Measurements from ENCODE around the gene PPM1H. TPM values are rescaled to one million over a fixed set of nuclear protein-coding genes. Genes with fewer than 3 reads are reported as not detected.

The PPM1H gene, protein sequence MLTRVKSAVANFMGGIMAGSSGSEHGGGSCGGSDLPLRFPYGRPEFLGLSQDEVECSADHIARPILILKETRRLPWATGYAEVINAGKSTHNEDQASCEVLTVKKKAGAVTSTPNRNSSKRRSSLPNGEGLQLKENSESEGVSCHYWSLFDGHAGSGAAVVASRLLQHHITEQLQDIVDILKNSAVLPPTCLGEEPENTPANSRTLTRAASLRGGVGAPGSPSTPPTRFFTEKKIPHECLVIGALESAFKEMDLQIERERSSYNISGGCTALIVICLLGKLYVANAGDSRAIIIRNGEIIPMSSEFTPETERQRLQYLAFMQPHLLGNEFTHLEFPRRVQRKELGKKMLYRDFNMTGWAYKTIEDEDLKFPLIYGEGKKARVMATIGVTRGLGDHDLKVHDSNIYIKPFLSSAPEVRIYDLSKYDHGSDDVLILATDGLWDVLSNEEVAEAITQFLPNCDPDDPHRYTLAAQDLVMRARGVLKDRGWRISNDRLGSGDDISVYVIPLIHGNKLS
- total RNA-seq: not detected in 2 replicates
- 0.19 TPM for total RNA-seq (2013)
- 0.01 and 0.03 TPM in 2 replicates for polyA plus RNA-seq
- 0.09 TPM in 1 of 2 replicates, not detected in the other for polyA minus RNA-seq

GRCh38 chr12:62934799-62935674 is at the start of gene PPM1H:
TSS of gene PPM1H (minus strand) at chr12:62935150. CDS start at chr12:62934736, 414 bp downstream.
- no peak for TF ChIP-seq EZH2 (IDR thresholded peaks at IDR 0.05; ENCODE audit: borderline replicate concordance, insufficient read depth, low read depth, low read length, poor library complexity, severe bottlenecking)
- TF ChIP-seq, protein P1, sequence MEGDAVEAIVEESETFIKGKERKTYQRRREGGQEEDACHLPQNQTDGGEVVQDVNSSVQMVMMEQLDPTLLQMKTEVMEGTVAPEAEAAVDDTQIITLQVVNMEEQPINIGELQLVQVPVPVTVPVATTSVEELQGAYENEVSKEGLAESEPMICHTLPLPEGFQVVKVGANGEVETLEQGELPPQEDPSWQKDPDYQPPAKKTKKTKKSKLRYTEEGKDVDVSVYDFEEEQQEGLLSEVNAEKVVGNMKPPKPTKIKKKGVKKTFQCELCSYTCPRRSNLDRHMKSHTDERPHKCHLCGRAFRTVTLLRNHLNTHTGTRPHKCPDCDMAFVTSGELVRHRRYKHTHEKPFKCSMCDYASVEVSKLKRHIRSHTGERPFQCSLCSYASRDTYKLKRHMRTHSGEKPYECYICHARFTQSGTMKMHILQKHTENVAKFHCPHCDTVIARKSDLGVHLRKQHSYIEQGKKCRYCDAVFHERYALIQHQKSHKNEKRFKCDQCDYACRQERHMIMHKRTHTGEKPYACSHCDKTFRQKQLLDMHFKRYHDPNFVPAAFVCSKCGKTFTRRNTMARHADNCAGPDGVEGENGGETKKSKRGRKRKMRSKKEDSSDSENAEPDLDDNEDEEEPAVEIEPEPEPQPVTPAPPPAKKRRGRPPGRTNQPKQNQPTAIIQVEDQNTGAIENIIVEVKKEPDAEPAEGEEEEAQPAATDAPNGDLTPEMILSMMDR (IDR thresholded peaks at IDR 0.05): no peak
- Mint-ChIP-seq H3K9me3 (ENCODE audit: insufficient read depth) (no peaks in the 10 kb centered on the region), H3K4me1 (peaks cover 17% of the 10 kb centered on the region), H3K27ac (no peak within 1 kb of the TSS), H3K27me3 (peaks cover 24% of the 10 kb centered on the region), H3K4me3 (peak within 1 kb of the TSS; percentile 94)
- peaks cover 19 to 21% of the 10 kb centered on the region in 2 donors for H3K4me1 ChIP-seq (ENCODE audit: control insufficient read depth in 2 of 2, insufficient read depth in 2 of 2, low read length in 2 of 2)
- no peaks in the 10 kb centered on the region for H3K79me2 ChIP-seq (ENCODE audit: control insufficient read depth, insufficient read depth, low read length)
- H4K20me1 ChIP-seq (ENCODE audit: control insufficient read depth, insufficient read depth, low read length, poor library complexity, severe bottlenecking): no peaks in the 10 kb centered on the region
- CTCF ChIA-PET: no interaction called here
- ATAC-seq (ENCODE audit: low read depth) (peak; percentile 57), DNase-seq (peak; percentile 42)
- no peaks in the 10 kb centered on the region for H3K36me3 ChIP-seq (replicated peaks in 1 of 2; ENCODE audit: control extremely low read depth in 1 of 2, control insufficient read depth in 1 of 2, extremely low read depth in 1 of 2, insufficient read depth in 2 of 2, low read length in 1 of 2)
- WGBS (ENCODE audit: insufficient coverage): under 1% methylated on average over 62 of the region's 69 CpGs
- intact Hi-C loops (cut with micrococcal nuclease): no loop called here
- H3K27me3 ChIP-seq (replicated peaks in 1 of 4; ENCODE audit: control extremely low read depth in 1 of 4, control insufficient read depth in 3 of 4, insufficient read depth in 4 of 4, low read length in 3 of 4): peaks cover 0 to 43% (median 22%) of the 10 kb centered on the region in 4 experiments
- peak within 1 kb of the TSS; percentile 65 for H3K9ac ChIP-seq (ENCODE audit: low read length)
- H3K9me3 ChIP-seq (ENCODE audit: control extremely low read depth in 1 of 3, control insufficient read depth in 2 of 3, insufficient read depth in 1 of 3, low read length in 2 of 3): peaks cover 0 to 9% (median 2%) of the 10 kb centered on the region in 3 donors
- peak within 1 kb of the TSS; percentile 86 for H3K4me2 ChIP-seq (replicated peaks; ENCODE audit: low read depth, low read length, poor library complexity, severe bottlenecking)
- no peak within 1 kb of the TSS for H3K27ac ChIP-seq (ENCODE audit: low read length in 2 of 2)
- POLR2A ChIA-PET: no interaction called here
- peak within 1 kb of the TSS; percentile 19 to 57 (median 41) for H3K4me3 ChIP-seq (ENCODE audit: control extremely low read depth in 1 of 5, extremely low read depth in 1 of 5, insufficient read depth in 1 of 5, low read depth in 2 of 5, low read length in 4 of 5)
- peak within 1 kb of the TSS; percentile 60 for H2AFZ ChIP-seq (ENCODE audit: insufficient read depth, low read depth, low read length, poor library complexity, severe bottlenecking)

Data from B cell (primary cell).